Inferior parietal cortex (tissue), 1 donor: ENCODE results near the gene CEPT1.

Experiments
- DNase-seq: peaks from one replicate; pipeline ENCODE4 v3.0.0-alpha.2; 2016; ENCODE audit errors: extremely low spot score

Gene CEPT1

GRCh38 chr1:111227851-111228747, 88.1 kb downstream of the CEPT1 start:
- peak; percentile 32 for DNase-seq

- no peak for DNase-seq
These were observed 88.7 kb downstream of the CEPT1 start for GRCh38 chr1:111228748-111229126.

GRCh38 chr1:111232134-111232533, 92.1 kb downstream of the CEPT1 start:
- DNase-seq = no peak

- DNase-seq = no peak
These were observed 94.2 kb downstream of the CEPT1 start for GRCh38 chr1:111234258-111234657.
